ENCODE measurements around the gene TTLL5. TPM values are rescaled to one million over a fixed set of nuclear protein-coding genes. Genes with fewer than 3 reads are reported as not detected.

TTLL5 gene
- total RNA-seq, 2 donors from 2014 or later: 26.5 to 37.3 TPM

GRCh38 chr14:75861161-75861621 is 200.1 kb downstream of the TTLL5 start:
- no peaks in the 10 kb centered on the region for H3K36me3 ChIP-seq
- no peaks in the 10 kb centered on the region for H3K9me3 ChIP-seq
- no peak overlapping the region for H3K9ac ChIP-seq (ENCODE audit: low read depth in 2 of 2, low read length in 2 of 2)
- no peaks in the 10 kb centered on the region for H3K27me3 ChIP-seq
- no peak overlapping the region for H3K4me3 ChIP-seq
- DNase-seq: no peak
- TF ChIP-seq CTCF (IDR thresholded peaks at IDR 0.05): no peak
- H3K27ac ChIP-seq: no peak overlapping the region
- intact Hi-C loops (cut with DNase I): no loop called here
- no peaks in the 10 kb centered on the region for H3K4me1 ChIP-seq

GRCh38 chr14:75863221-75863620 is 202.2 kb downstream of the TTLL5 start:
- no peaks in the 10 kb centered on the region for H3K9me3 ChIP-seq
- no peak for DNase-seq
- H3K4me3 ChIP-seq: no peak overlapping the region
- intact Hi-C loops (cut with DNase I): no loop called here
- no peak overlapping the region for H3K27ac ChIP-seq
- no peak overlapping the region for H3K9ac ChIP-seq (ENCODE audit: low read depth in 2 of 2, low read length in 2 of 2)
- no peaks in the 10 kb centered on the region for H3K4me1 ChIP-seq
- TF ChIP-seq CTCF (IDR thresholded peaks at IDR 0.05): no peak
- no peaks in the 10 kb centered on the region for H3K27me3 ChIP-seq
- no peaks in the 10 kb centered on the region for H3K36me3 ChIP-seq

- H3K27ac ChIP-seq: no peak overlapping the region
- H3K4me3 ChIP-seq: no peak overlapping the region
- H3K36me3 ChIP-seq: no peaks in the 10 kb centered on the region
- intact Hi-C loops (cut with DNase I): no loop called here
- H3K9me3 ChIP-seq: no peaks in the 10 kb centered on the region
- H3K27me3 ChIP-seq: no peaks in the 10 kb centered on the region
- TF ChIP-seq CTCF (IDR thresholded peaks at IDR 0.05): no peak
- no peak overlapping the region for H3K9ac ChIP-seq (ENCODE audit: low read depth in 2 of 2, low read length in 2 of 2)
- DNase-seq: no peak
- H3K4me1 ChIP-seq: no peaks in the 10 kb centered on the region
These were observed 203.3 kb downstream of the TTLL5 start for GRCh38 chr14:75864352-75864751.

GRCh38 chr14:75865531-75865930 is 204.5 kb downstream of the TTLL5 start:
- intact Hi-C loops (cut with DNase I): no loop called here
- no peaks in the 10 kb centered on the region for H3K9me3 ChIP-seq
- no peak overlapping the region for H3K9ac ChIP-seq (ENCODE audit: low read depth in 2 of 2, low read length in 2 of 2)
- no peak overlapping the region for H3K4me3 ChIP-seq
- DNase-seq: no peak
- H3K27ac ChIP-seq: no peak overlapping the region
- H3K27me3 ChIP-seq: no peaks in the 10 kb centered on the region
- no peaks in the 10 kb centered on the region for H3K36me3 ChIP-seq
- no peaks in the 10 kb centered on the region for H3K4me1 ChIP-seq
- no peak for TF ChIP-seq CTCF (IDR thresholded peaks at IDR 0.05)

GRCh38 chr14:75866970-75867369 is 205.9 kb downstream of the TTLL5 start:
- Histone ChIP-seq H3K4me3 (no peak overlapping the region), H3K4me1 (no peaks in the 10 kb centered on the region), H3K27ac (no peak overlapping the region), H3K27me3 (no peaks in the 10 kb centered on the region), H3K9me3 (no peaks in the 10 kb centered on the region), H3K36me3 (no peaks in the 10 kb centered on the region), H3K9ac (ENCODE audit: low read depth in 2 of 2, low read length in 2 of 2) (no peak overlapping the region)
- TF ChIP-seq CTCF (IDR thresholded peaks at IDR 0.05): no peak
- DNase-seq: no peak
- intact Hi-C loops (cut with DNase I): no loop called here
